Measurements from ENCODE around the gene SCAMP4.
A peak's percentile ranks its signal among the peaks of the same experiment; 100 is the strongest.

SCAMP4 gene

GRCh38 chr19:1935484-1936208 lies 30.4 kb downstream of the SCAMP4 start:
- no peak overlapping the region for H3K4me3 Mint-ChIP-seq
- H3K36me3 Mint-ChIP-seq = no peaks in the 10 kb centered on the region
- H3K27me3 Mint-ChIP-seq = no peaks in the 10 kb centered on the region
- no peaks in the 10 kb centered on the region for H3K9me3 Mint-ChIP-seq
- H3K27ac Mint-ChIP-seq = no peak overlapping the region
- peaks cover 22% of the 10 kb centered on the region for H3K4me1 Mint-ChIP-seq

- Mint-ChIP-seq H3K27ac (no peak overlapping the region), H3K4me3 (no peak overlapping the region), H3K27me3 (no peaks in the 10 kb centered on the region), H3K9me3 (no peaks in the 10 kb centered on the region), H3K4me1 (peaks cover 22% of the 10 kb centered on the region), H3K36me3 (no peaks in the 10 kb centered on the region)
Observed at GRCh38 chr19:1936430-1936829, 31.2 kb downstream of the SCAMP4 start.

GRCh38 chr19:1936916-1937610 lies 31.9 kb downstream of the SCAMP4 start:
- no peaks in the 10 kb centered on the region for H3K36me3 Mint-ChIP-seq
- peaks cover 22% of the 10 kb centered on the region for H3K4me1 Mint-ChIP-seq
- no peak overlapping the region for H3K4me3 Mint-ChIP-seq
- no peak overlapping the region for H3K27ac Mint-ChIP-seq
- no peaks in the 10 kb centered on the region for H3K27me3 Mint-ChIP-seq
- H3K9me3 Mint-ChIP-seq = no peaks in the 10 kb centered on the region

- no peaks in the 10 kb centered on the region for H3K9me3 Mint-ChIP-seq
- H3K27ac Mint-ChIP-seq = peak overlapping the region; percentile 72
- no peak overlapping the region for H3K4me3 Mint-ChIP-seq
- H3K36me3 Mint-ChIP-seq = no peaks in the 10 kb centered on the region
- peaks cover 27% of the 10 kb centered on the region for H3K4me1 Mint-ChIP-seq
- no peaks in the 10 kb centered on the region for H3K27me3 Mint-ChIP-seq
Observed at GRCh38 chr19:1938071-1938470, 32.9 kb downstream of the SCAMP4 start.

GRCh38 chr19:1941146-1942077 lies 36.2 kb downstream of the SCAMP4 start, which contains the start of gene CSNK1G2:
Gene CSNK1G2, plus strand, starts transcription at chr19:1941172. Its CDS starts 28,601 bp downstream, at chr19:1969773.
- peak within 1 kb of the TSS; percentile 91 for H3K4me3 Mint-ChIP-seq
- no peaks in the 10 kb centered on the region for H3K27me3 Mint-ChIP-seq
- H3K36me3 Mint-ChIP-seq = no peaks in the 10 kb centered on the region
- H3K4me1 Mint-ChIP-seq = peaks cover 38% of the 10 kb centered on the region
- no peaks in the 10 kb centered on the region for H3K9me3 Mint-ChIP-seq
- peak within 1 kb of the TSS; percentile 95 for H3K27ac Mint-ChIP-seq

- H3K4me1 Mint-ChIP-seq = peaks cover 34% of the 10 kb centered on the region
- H3K27me3 Mint-ChIP-seq = no peaks in the 10 kb centered on the region
- no peaks in the 10 kb centered on the region for H3K9me3 Mint-ChIP-seq
- H3K36me3 Mint-ChIP-seq = no peaks in the 10 kb centered on the region
- H3K27ac Mint-ChIP-seq = peak overlapping the region; percentile 94
- peak overlapping the region; percentile 91 for H3K4me3 Mint-ChIP-seq
Observed at GRCh38 chr19:1942078-1942933, 37.1 kb downstream of the SCAMP4 start.

GRCh38 chr19:1942934-1943555 lies 37.8 kb downstream of the SCAMP4 start:
- Mint-ChIP-seq H3K36me3 (no peaks in the 10 kb centered on the region), H3K4me1 (peaks cover 34% of the 10 kb centered on the region), H3K4me3 (peak overlapping the region; percentile 91), H3K27ac (peak overlapping the region; percentile 94), H3K9me3 (no peaks in the 10 kb centered on the region), H3K27me3 (no peaks in the 10 kb centered on the region)

GRCh38 chr19:1943661-1944087 lies 38.5 kb downstream of the SCAMP4 start:
- Mint-ChIP-seq H3K27me3 (no peaks in the 10 kb centered on the region), H3K27ac (peak overlapping the region; percentile 68), H3K4me3 (peak overlapping the region; percentile 91), H3K36me3 (no peaks in the 10 kb centered on the region), H3K4me1 (peaks cover 38% of the 10 kb centered on the region), H3K9me3 (no peaks in the 10 kb centered on the region)

GRCh38 chr19:1944088-1944915 lies 39.1 kb downstream of the SCAMP4 start:
- H3K4me3 Mint-ChIP-seq = peak overlapping the region; percentile 52
- peaks cover 44% of the 10 kb centered on the region for H3K4me1 Mint-ChIP-seq
- H3K27ac Mint-ChIP-seq = no peak overlapping the region
- no peaks in the 10 kb centered on the region for H3K9me3 Mint-ChIP-seq
- H3K36me3 Mint-ChIP-seq = no peaks in the 10 kb centered on the region
- H3K27me3 Mint-ChIP-seq = no peaks in the 10 kb centered on the region

- Mint-ChIP-seq H3K27me3 (no peaks in the 10 kb centered on the region), H3K4me3 (no peak overlapping the region), H3K27ac (no peak overlapping the region), H3K36me3 (no peaks in the 10 kb centered on the region), H3K4me1 (peaks cover 40% of the 10 kb centered on the region), H3K9me3 (no peaks in the 10 kb centered on the region)
Observed at GRCh38 chr19:1944916-1945561, 39.8 kb downstream of the SCAMP4 start.

GRCh38 chr19:1945899-1946298 lies 40.7 kb downstream of the SCAMP4 start:
- peaks cover 36% of the 10 kb centered on the region for H3K4me1 Mint-ChIP-seq
- H3K36me3 Mint-ChIP-seq = no peaks in the 10 kb centered on the region
- H3K9me3 Mint-ChIP-seq = no peaks in the 10 kb centered on the region
- H3K27me3 Mint-ChIP-seq = no peaks in the 10 kb centered on the region
- no peak overlapping the region for H3K4me3 Mint-ChIP-seq
- peak overlapping the region; percentile 8 for H3K27ac Mint-ChIP-seq

- Mint-ChIP-seq H3K4me1 (peaks cover 38% of the 10 kb centered on the region), H3K4me3 (no peak overlapping the region), H3K27me3 (no peaks in the 10 kb centered on the region)
Observed at GRCh38 chr19:1947651-1948209, 42.5 kb downstream of the SCAMP4 start.

More at GRCh38 chr19:1947651-1948209, 42.5 kb downstream of the SCAMP4 start:
- H3K36me3 Mint-ChIP-seq = no peaks in the 10 kb centered on the region
- no peaks in the 10 kb centered on the region for H3K9me3 Mint-ChIP-seq
- no peak overlapping the region for H3K27ac Mint-ChIP-seq

Measured in activated naive CD4-positive, alpha-beta T cell treated with anti-CD3 and anti-CD28 coated beads, Interleukin-2, amount 50 U/mL, for 24 hours (primary cell).